ENCODE results near the gene NDUFS8.

The NDUFS8 gene

GRCh38 chr11:68038226-68038717 is 7.8 kb downstream of the NDUFS8 start:
- no peak for DNase-seq

GRCh38 chr11:68038718-68039525 is 8.4 kb downstream of the NDUFS8 start, which contains the start of gene TCIRG1:
Gene TCIRG1 (plus strand): TSS chr11:68039025. CDS start chr11:68041272, 2,247 bp downstream.
- no peak for DNase-seq

GRCh38 chr11:68039526-68040086 is 9.1 kb downstream of the NDUFS8 start:
- no peak for DNase-seq

GRCh38 chr11:68040101-68040956 is 9.8 kb downstream of the NDUFS8 start:
- no peak for DNase-seq

DNA sequence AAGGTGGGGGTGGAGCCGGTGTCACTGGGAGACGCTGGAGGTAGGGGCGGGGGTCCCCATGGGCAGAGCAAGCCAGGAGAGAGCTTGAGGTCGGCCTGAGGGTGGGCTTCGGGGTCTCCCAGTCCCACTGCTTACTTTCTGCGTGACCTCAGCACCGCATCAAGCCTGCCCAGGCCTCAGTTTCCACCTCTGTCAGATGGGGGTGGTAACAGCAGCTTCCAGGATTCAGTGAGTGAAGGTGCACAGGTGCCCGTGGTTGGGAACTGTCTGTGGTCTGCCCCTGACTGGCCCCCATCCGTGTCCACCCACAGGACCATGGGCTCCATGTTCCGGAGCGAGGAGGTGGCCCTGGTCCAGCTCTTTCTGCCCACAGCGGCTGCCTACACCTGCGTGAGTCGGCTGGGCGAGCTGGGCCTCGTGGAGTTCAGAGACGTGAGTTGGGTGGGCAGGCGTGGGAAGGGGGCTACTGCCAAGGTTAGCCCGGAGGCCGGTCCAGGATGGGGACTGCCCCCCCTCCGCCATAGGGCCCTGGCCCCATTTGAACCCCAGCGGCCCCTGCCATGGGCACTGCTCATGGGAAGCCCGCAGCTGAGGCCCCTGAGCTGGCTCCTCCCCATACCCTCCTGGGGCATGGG is 10.6 kb downstream of the NDUFS8 start:
- no peak for DNase-seq

DNA sequence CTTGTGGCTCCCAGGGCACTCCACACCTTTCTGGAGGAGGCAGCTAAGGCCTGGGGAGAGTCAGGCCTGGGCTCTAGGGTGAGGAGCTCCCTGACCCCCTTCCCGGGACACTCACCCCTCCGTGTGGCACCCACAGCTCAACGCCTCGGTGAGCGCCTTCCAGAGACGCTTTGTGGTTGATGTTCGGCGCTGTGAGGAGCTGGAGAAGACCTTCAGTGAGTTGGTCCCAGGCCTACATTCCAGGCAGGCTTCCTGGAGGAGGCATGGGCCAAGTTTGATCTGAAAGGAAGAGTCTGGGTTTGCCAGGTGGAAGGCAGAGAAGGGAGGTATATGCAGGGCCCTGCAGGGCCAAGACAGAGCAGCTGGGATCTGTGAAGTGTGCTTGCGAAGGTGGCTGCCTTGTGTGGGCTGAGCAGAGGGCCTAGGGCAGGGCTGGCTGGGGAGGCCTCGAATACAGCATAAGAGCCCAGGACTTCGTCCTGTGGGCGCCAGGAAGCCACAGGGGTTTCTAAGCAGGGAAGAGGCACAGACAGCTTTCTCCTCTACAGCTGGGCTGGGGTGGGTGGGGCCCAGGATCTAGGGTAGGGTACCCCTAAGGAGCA is 11.2 kb downstream of the NDUFS8 start:
- no peak for DNase-seq

- no peak for DNase-seq
Measured at GRCh38 chr11:68042219-68043028, 11.9 kb downstream of the NDUFS8 start.

DNA sequence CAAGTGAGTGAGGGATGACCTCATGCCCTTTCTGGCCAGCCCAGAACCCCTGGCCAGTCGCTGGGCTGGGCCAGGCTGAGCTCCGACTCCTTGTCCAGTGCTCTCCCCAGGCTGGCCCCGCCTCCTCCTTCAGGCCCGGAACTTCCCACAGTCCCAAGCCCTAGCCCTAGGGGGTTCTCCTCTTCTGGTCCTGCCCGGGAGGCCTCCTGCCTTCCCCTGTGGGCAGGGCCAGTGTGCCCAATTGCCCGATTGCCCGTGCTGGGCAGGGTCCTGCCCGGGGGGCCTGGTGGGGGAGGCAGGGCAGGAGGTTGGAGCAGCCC is 12.5 kb downstream of the NDUFS8 start:
- DNase-seq = no peak

- DNase-seq = no peak
Measured at GRCh38 chr11:68043349-68044144, 13.1 kb downstream of the NDUFS8 start.

- DNase-seq = no peak
Measured at GRCh38 chr11:68044145-68044813, 13.8 kb downstream of the NDUFS8 start.

DNA sequence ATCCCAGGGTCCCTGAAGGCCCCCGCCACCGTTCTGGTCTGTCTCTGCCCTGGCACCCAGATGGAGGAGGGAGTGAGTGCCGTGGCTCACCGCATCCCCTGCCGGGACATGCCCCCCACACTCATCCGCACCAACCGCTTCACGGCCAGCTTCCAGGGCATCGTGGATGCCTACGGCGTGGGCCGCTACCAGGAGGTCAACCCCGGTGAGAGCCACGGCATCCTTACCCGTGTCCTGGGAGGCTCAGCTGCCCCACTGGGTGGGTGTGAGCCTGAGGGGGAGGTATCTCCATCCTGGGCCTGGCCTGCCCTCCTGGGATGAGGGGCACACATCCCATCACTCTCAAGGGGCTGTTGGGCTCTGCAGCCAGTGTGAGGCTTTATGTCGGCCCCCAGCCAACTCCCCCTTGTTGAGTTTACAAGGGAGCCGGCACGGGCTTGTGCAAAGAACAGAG is 14.4 kb downstream of the NDUFS8 start:
- no peak for DNase-seq

DNA sequence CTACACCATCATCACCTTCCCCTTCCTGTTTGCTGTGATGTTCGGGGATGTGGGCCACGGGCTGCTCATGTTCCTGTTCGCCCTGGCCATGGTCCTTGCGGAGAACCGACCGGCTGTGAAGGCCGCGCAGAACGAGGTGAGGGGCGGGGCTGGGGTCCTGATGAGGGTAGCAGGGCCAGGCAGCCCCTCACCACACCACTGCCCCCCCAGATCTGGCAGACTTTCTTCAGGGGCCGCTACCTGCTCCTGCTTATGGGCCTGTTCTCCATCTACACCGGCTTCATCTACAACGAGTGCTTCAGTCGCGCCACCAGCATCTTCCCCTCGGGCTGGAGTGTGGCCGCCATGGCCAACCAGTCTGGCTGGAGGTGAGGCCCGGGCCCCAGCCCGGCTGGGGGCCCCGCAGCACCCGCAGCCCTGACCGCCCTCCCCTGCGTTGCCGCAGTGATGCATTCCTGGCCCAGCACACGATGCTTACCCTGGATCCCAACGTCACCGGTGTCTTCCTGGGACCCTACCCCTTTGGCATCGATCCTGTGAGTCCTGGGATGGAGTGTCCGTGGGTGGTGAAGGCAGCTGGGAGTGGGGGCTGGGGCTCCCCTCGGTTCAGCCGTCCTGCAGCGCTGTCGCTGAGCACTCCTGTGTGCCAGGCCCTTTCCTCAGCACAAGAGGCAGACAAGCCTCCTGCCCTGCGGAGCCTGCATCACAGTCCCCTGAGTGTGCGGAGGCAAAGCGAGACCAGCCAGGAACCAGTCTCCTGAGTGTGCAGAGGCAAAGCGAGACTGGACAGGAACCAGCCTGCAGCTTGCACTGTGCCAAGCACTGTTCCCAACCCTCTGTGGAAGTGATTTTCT is 17.2 kb downstream of the NDUFS8 start:
- DNase-seq = no peak

GRCh38 chr11:68048681-68049508 is 18.4 kb downstream of the NDUFS8 start:
- no peak for DNase-seq

DNA sequence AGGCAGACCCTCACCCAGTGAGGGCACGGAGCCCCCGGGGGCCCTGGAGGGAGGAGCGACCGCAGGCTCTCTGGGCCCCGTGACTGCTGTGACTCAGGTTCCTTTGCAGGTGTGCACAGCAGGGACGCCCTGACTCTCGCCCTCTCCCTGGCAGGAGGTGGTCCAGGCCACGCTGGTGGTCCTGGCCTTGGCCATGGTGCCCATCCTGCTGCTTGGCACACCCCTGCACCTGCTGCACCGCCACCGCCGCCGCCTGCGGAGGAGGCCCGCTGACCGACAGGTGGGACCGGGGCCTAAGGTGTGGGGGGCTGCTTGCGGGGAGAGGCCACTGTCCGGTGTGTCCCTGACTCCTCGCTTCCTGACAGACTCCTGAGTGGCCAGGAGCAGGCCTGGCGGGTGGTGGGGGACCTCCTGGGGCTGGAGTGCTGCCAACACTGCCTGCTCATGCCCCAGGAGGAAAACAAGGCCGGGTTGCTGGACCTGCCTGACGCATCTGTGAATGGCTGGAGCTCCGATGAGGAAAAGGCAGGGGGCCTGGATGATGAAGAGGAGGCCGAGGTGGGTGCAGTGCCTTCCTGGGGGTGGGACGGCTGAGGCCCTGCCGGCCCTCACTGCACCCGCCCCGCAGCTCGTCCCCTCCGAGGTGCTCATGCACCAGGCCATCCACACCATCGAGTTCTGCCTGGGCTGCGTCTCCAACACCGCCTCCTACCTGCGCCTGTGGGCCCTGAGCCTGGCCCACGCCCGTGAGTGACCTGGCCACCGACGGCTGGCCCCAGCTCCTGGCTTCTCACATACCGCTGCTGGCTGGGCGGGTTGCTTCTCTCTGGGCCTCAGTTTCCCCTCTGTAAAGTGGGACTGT is 19.3 kb downstream of the NDUFS8 start:
- no peak for DNase-seq

DNA sequence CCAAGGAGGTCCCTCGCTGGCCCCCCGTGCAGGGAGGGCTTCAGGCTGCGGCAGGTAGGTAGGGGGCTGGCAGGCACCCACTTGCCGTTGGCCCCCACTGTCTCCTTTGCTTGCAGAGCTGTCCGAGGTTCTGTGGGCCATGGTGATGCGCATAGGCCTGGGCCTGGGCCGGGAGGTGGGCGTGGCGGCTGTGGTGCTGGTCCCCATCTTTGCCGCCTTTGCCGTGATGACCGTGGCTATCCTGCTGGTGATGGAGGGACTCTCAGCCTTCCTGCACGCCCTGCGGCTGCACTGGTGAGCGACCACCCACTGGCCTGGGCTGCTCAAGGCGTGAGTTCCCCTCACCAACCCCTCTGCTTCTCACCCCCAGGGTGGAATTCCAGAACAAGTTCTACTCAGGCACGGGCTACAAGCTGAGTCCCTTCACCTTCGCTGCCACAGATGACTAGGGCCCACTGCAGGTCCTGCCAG is 19.9 kb downstream of the NDUFS8 start:
- DNase-seq = no peak

GRCh38 chr11:68051191-68052136 is 21.0 kb downstream of the NDUFS8 start:
- no peak for DNase-seq

Measured in NCI-H2227 treated with DMSO at 0.1 percent for 48 hours (cell line).